Right kidney (tissue), 1 donor: ENCODE measurements around the gene CTDSP2.
"Not testable (repeated sequence)": the region's sequence is repeated elsewhere in the genome, so short reads cannot be mapped to it uniquely, and the experiment has no call there.

Experiments
- DNase-seq: peaks from one replicate; pipeline ENCODE4 v3.0.0-alpha.2; 2016

CTDSP2 gene

GRCh38 chr12:57883057-57883456 lies 36.5 kb upstream of the CTDSP2 start:
- no peak for DNase-seq

- DNase-seq, result no peak
These were observed 36.0 kb upstream of the CTDSP2 start for GRCh38 chr12:57882575-57882974.

DNA sequence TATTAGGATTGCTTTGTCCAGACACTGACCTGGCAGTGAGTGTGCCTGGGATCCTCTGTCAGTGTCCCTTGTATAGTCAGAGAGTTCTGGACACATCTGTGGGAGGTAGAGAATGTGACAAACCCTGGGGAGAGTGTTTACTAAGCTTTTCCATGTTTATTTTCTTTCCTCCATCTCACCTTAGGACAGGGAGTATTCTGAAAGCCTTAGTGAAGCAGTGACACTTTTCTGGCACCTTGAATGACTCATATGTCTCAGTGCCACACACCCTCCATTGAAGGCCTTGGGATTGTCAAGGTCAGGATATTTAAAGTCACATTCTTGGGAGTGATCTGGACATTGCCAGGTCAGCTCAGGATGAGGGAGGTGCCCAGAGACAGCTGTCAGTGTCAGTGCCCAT lies 34.9 kb upstream of the CTDSP2 start:
- DNase-seq, result no peak

- not testable (repeated sequence) for DNase-seq
These were observed 34.5 kb upstream of the CTDSP2 start for GRCh38 chr12:57881035-57881434.

DNA sequence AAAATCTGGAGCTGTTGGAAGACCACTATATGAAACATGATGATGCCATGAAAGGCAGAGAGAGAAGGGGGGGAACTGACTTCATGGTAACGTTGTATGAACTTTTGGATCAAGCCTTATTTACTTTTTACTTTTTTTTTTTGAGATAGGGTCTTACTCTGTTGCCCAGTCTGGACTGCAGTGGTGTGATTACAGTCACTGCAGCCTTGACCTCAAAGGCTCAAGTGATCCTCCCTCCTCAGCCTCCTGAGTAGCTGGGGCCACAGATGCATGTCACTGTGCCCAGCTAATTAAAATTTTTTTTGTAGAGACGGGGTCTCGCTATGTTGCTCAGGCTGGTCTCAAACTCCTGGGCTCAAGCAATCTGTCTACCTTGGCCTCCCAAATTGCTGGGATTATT lies 31.3 kb upstream of the CTDSP2 start:
- DNase-seq, result no peak

GRCh38 chr12:57875753-57876547 lies 29.4 kb upstream of the CTDSP2 start:
- no peak for DNase-seq

GRCh38 chr12:57874166-57875108 lies 27.9 kb upstream of the CTDSP2 start:
- no peak for DNase-seq

- DNase-seq, result no peak
These were observed 25.8 kb upstream of the CTDSP2 start for GRCh38 chr12:57872362-57872761.

DNA sequence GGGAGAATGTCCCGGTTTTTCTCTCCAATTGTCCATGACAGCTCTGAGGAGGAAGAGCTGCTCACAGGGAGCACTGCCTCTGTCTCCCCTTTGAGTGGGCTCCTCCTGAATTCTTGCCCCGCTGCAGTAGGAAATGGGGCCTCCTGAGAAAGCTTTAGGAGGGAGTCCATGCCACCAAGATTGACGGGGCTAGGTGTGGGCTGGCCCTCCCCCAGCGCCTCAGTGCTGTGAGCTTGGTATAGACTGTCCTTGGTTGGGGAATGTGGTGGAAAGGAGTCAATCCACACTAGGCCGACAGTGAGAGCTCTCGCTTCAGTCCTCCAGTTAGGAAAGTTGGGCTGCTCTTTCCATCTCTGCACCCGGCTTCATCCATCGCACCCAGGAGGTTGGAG lies 23.4 kb upstream of the CTDSP2 start:
- DNase-seq, result no peak

DNA sequence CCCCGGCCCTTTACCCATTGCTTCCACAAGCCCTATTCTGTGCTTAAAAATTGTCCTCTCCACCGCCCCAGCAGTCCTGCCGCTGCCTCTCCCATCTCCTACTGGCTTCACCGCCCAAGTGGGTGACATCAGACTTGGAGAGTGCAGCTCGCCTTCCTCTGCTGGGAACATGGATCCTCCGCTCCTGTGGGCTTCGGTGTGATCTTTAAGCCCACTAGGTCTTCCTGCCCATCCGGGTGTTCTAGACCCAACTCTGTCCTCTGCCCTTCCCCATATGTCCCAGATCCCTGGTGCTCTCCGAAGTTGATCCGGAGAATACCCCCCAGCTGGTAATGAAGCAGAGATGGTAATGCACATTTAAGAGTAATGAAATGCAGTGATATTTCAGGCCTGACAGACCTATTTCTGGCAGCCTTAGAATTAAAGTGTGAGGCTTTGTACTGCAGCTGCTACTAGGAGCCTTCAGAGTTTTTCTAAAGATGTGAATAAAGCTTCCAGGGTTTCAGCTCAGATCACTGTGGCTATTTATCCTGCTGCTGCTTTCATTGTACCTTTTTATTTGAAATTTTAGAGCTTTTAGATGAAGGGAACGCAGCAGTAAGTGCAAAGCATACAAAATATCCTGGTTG lies 22.9 kb upstream of the CTDSP2 start:
- DNase-seq, result no peak

DNA sequence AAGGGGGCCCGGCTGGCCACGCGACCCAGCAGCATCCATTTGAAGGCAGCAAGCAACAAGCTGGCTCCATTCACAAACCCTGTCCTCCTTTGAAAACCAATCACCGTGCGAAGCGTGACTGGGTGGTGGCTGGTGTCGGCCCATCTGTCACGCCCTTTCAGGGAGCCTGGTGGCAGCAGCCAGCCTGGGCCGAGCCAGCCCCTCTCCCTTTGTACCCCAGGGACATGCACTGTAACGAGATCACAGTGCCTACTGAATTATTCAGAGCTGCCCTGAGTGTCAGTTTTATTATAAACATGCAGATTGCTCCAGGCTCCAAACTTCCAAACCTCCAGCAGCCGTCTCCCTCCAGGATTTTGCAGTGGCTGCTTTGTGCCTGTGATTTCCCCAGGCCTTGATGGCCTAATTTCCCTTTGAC lies 22.3 kb upstream of the CTDSP2 start:
- no peak for DNase-seq

- DNase-seq, result no peak
These were observed 21.7 kb upstream of the CTDSP2 start for GRCh38 chr12:57868221-57868620.

DNA sequence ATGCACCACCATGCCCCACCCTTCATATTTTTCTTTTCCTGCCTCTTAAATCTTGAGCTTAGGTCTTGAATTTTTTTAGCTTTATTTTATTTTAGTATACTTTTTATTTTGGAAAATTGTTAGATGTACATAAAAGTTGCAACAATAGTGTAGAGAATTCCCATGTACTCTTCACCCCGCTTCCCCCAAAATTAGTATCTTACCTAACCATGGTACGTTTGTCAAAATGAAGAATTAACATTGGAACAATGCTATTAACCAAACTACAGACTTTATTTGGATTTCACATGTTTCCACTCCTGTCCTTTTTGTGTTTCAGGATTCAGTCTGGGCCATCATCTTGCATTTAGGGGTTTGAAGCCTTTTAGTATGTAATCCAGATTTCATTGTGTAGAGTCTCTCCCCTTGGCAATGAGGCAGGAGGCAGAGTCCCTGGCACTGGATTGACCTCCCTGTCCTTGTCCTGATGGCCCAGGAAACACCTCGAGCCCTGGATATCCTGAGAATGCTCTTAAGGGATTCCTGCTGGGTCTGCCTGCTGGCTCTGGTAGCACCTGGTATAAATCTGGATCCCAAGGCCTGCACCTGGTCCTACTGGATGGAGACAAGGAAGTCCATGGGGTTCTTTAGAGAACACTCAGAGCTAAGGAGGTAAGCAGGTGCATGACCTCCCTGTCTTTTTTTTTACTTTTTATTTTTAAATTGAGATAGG lies 19.9 kb upstream of the CTDSP2 start:
- no peak for DNase-seq

DNA sequence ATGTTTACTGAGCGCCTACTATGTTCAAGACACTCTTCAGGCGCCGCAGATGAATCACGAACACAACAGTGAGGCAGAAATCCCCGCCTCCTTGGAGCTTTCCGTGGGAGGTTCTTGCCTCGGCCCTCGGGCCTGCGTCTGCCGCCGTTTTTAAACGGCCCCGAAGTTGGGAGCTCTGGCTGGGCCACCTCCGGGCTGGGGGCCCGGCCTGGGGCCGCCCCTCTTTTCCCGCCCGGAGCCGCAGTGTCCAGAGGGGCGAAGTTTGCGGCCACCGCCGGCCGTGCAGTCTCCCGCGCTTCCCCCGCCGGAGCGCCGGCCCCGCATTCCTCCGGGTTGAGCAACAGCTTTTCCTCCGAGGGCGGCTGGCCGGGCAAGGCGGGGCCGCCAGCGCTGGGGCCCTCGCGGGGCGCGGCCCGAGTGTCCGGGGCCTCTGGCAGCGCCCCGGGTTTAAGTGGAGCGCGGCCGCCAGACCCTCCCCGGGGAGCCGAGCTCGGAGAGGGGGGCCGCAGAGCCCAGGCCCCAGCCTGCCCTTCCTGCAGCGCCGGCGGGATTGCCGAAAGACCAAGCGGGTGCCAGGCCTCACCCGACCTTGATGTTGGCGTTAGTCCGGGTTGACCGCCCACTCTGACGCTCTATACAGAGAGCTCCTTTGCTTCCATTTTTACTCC lies 18.7 kb upstream of the CTDSP2 start:
- peak; percentile 92 for DNase-seq

DNA sequence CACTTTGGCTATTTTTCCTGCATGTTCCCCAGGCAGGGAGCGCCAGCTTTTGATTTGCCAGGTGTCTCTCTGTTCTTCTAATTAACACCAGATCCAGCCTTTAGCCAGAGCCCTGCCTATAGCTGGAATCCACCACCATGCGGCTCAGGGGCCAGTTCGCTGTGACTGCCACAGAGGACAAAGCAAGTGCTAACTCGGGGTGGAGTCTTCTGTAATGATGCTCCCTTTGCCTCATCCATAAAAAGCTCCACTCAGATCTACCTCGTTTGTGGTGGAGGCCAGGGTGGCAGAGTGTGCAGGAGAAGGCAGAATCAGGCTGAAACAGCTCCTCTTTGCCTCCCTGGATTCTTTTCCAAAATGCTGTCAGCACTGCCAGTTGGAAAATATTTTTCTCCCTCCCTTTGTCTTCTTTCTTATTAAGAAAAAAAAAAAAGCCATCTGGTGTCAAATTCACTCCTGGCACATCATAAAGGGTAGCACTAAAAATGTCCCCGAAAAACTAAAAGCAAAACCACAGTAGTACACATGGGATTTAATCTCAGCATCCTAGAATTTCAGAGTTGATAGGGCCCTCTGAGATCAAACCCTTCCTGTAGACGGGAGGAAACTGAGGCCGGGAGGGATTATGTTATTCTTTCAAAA lies 18.0 kb upstream of the CTDSP2 start:
- peak; percentile 44 for DNase-seq

DNA sequence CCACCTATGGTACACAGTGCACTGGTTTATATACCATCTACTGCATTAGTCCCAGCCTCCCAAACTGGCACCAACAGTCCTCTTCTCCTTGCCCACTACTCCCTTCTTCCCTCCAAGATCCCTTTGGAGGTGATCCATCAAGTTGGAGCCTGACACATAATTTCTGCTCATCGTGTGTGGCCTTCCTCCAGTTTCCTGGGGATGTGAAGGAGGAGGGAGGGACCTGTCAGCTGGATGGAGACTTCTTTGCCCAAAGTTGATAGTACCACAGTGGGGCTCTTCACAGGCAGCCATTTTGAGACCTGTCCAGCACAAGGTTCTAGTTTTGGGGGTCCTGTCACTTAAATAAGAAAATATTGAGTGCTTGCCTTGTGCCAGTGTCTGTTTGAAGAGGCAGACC lies 17.1 kb upstream of the CTDSP2 start:
- no peak for DNase-seq

- DNase-seq, result no peak
These were observed 15.4 kb upstream of the CTDSP2 start for GRCh38 chr12:57861967-57862366.

GRCh38 chr12:57860883-57861282 lies 14.4 kb upstream of the CTDSP2 start:
- DNase-seq, result not testable (repeated sequence)

DNA sequence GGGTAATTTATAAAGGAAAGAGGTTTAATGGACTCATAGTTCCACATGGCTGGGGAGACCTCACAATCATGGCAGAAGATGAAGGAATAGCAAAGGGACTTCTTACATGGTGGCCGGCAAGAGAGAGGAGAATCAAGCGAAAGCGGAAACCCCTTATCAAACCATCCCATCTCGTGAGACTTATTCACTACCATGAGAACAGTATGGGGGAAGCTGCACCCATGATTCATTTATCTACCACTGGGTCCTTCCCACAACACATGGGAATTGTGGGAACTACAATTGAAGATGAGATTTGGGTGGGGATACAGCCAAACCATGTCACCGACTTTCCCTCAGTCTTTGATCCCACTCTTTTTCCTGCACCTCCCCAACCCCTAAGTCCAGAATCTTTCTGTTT lies 12.6 kb upstream of the CTDSP2 start:
- no peak for DNase-seq

GRCh38 chr12:57858123-57858522 lies 11.6 kb upstream of the CTDSP2 start:
- DNase-seq, result not testable (repeated sequence)

DNA sequence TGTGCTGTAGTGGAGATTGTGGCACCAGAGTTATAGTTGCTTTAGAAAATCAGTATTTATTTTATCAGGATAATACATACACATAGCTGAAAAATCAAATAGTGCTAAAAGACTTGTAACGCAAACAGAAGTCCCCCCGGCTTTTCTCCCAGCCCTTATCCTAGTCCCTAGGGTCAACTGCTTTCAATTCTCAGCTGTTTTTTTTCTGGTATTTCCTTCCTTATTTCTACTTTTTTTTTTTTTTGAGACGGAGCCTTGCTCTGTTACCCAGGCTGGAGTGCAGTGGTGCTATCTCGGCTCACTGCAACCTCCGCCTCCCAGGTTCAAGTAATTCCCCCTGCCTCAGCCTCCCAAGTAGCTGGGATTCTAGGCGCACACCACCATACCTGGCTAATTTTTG lies 8.4 kb upstream of the CTDSP2 start:
- no peak for DNase-seq
